Hippocampal formation (tissue), 2 donors: Measurements from ENCODE around the gene CCDC90B.
"Not testable (repeated sequence)": the region's sequence is repeated elsewhere in the genome, so short reads cannot be mapped to it uniquely, and the experiment has no call there.

Source experiments
- DNase-seq, 2 donors: peaks; one replicate each; lab custom pipeline; 2025; lab: John Stamatoyannopoulos, UW

CCDC90B gene, protein sequence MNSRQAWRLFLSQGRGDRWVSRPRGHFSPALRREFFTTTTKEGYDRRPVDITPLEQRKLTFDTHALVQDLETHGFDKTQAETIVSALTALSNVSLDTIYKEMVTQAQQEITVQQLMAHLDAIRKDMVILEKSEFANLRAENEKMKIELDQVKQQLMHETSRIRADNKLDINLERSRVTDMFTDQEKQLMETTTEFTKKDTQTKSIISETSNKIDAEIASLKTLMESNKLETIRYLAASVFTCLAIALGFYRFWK

DNA sequence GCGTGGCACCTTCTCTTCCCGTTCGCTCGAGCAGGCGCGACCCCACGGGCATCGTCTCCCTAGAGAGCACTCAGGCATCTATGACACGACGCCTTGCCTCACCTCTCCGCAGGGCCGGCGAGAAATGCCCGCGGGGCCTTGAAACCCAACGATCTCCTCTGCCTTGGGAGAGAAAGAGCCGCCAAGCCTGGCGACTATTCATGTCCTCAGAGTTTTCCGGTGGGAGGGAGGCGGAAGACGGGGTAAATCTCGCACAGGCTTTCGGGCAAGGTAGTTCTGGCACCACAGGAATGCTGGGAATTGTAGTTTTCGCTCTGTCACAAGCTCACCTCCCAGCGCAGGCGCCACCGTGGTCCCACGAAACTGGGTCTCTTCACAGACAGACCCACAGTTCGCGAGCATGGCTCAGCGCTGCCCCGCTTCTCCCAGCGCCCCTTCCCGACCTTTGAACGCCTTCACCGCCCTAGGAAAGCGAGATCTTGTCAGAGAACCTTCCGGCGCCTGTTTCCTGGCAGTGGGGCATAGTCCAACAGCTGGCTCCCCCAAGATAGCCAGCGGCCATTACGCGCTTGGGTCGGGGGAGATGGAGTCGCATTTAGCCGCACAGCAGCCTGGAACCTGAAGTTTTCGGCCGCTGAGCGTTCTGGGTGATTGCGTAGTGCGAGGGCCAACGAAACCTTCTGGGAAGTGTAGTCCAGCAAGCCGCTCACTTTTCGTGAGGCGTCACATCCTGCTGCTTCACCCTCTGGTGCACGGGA is at the start of gene CCDC90B:
CCDC90B (minus strand) TSS at position 597 of the 758 bp plus-strand sequence; CDS start at position 202, 395 bp downstream.
- peak; percentile 98 to 99 for DNase-seq

DNA sequence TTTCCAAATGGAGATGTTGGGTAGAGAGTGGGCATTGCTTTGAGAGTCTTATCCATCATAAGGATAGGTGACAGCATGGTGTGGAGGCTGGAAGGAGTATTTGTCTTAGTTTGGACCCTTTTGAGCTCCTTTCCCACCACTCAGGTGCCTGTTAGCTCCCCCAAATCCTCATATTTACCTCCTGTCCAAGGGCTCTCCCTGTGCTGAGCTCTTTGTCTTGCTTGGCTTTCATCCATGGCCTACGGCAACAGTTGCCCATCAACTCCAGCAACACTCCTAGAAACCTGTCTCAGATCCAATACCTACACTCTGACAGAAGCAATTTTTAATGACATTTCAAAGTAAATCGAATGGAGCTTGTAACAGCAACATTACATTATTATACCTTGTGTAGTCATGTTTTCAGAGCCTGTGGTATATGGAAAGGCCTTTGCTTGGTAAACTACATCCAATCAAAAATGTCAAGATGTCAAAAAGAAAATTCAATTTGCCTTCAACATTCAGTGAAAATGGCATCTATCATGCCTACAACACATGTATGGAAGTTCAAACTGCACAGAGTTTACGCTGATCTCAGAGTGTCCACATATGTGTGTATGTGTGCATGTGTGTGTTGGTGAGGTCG is 49.4 kb upstream of the CCDC90B start:
- DNase-seq: no peak

DNA sequence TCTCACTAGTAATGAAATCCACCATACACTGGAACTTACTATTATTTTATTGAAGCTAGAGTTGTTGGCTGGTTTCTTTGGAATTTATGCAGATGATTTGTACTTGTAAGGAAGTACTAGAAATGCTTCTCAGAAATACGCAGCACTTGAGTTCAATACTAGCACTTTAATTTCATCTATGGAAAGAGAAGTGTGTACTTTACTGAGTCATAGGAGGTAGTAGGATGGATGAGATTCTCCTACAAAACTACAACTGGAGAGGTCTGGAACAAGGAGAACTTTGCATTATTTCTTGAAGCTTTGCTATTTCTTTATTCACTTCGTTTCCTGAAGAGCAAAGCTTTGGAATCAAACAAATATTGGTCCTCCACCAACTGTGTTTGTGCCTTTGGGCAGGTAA is 44.1 kb upstream of the CCDC90B start:
- no peak for DNase-seq

DNA sequence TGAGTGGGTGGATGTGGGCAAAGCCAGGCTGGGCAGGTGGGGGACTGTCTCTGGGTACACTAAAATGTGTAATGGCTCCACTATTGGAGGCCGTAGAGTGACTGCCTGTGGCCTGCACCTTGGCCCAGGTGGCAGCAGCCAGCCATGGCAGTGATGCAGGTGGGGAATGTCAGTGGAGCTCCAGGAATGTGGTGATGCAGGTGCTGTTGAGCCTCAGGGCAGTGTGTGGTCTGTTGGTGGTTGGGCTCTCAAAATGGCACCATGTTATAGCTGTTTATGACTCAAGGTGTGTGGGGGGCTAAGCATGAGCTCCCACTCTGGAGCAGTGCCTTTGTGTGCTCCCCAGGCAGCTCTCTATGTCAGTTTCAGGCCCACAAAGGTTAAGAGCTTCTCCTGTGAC is 40.2 kb upstream of the CCDC90B start:
- no peak for DNase-seq

DNA sequence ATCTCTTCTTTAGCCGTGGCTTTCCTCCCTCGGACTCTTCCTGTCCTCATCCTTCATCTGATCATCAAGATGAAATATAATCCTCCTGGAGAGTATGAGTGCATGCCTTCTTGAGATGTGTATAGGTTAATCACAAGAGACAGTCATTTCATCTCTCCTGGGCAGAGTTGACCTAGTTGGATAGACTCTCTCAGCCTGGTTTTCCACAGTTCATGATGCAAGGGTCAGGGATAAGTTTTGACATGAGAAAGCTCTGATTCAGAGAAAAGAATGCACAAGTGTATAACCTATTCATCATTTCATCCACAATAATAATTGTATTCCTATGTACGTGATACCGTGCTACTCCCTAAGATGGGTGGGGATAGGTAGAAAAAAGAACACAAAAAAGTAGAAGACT is 33.2 kb upstream of the CCDC90B start:
- DNase-seq: no peak

DNA sequence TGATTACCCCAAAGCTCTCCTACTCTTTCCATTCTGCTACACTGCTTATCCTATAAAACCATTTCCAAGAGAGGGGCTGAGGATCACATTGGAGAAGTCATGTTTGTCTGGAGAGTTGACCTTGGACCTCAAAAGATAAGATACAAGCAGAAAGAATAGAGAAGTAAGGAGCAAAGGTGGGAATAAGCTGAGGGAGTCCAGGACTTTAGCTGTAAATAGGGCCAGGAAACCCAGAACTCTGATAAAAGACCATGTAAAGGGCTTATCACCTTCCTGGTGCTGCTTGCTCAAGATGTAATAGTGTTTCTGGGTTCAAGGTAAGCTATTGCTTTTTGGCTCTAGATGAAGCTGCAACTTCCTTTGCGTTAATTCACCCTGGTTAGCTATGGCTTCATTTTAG is 32.8 kb upstream of the CCDC90B start:
- DNase-seq: no peak

DNA sequence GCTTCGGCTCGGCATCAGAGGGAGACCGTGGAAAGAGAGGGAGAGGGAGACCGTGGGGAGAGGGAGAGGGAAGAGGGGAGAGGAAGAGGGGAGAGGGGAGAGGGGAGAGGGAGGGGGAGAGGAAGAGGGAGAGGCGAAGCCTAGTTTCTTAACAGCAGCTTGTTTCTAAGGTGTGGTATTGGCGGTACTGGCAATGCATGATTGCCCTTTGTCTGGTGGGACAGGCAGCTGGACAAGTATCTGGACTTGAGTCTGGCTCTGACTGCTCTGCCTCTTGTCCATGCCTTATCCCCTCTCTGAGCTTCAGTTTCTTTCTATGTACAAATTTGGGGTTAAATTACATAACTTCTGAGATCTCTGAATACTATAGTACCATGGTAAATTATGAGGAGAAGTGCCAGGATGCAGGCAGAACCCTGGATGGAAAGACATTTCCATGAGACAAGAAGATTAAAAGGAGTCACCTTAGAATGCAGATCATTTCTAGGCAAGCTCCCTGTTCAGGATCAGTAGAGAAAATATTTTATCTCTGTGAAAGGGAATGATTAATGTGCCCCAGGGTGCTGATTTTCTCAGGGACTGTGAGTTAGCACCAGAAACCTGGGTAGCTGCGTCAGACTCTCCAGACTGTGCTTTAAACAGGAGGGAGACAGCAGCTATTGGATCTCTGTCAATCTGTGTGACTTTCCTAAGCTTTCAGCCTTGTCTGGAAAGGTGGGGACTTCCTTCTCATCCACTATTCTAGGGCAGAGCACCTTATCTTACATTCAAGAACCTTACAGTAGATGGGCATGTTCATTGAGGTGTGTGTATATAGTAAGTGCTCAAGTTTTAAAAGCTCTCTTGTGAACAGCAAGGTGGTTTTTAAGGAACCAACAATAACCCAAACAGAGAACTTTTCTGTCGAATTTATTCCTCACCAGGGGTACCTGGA is 31.9 kb upstream of the CCDC90B start:
- DNase-seq: no peak

DNA sequence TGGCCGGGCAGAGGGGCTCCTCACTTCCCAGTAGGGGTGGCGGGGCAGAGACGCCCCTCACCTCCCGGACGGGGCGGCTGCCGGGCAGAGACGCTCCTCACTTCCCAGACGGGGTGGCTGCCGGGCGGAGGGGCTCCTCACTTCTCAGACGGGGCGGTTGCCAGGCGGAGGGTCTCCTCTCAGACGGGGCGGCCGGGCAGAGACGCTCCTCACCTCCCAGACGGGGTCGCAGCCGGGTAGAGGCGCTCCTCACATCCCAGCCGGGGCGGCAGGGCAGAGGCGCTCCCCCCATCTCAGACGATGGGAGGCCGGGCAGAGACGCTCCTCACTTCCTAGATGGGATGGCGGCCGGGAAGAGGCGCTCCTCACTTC is 30.7 kb upstream of the CCDC90B start:
- DNase-seq: not testable (repeated sequence)

DNA sequence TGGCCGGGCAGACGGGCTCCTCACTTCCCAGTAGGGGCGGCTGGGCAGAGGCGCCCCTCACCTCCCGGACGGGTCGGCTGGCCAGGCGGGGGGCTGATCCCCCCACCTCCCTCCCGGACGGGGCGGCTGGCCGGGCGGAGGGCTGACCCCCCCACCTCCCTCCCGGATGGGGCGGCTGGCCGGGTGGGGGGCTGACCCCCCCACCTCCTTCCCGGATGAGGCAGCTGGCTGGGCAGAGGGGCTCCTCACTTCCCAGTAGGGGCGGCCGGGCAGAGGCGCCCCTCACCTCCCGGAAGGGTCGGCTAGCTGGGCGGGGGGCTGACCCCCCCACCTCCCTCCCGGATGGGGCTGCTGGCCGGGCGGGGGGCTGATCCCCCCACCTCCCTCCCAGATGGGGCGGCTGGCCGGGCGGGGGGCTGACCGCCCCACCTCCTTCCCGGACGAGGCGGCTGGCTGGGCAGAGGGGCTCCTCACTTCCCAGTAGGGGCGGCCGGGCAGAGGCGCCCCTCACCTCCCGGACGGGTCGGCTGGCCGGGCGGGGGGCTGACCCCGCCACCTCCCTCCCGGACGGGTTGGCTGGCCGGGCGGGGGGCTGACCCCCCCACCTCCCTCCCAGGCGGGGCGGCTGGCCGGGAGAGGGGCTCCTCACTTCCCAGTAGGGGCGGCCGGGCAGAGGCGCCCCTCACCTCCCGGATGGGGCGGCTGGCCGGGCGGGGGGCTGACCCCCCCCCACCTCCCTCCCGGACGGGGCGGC is 30.2 kb upstream of the CCDC90B start:
- DNase-seq: not testable (repeated sequence)

DNA sequence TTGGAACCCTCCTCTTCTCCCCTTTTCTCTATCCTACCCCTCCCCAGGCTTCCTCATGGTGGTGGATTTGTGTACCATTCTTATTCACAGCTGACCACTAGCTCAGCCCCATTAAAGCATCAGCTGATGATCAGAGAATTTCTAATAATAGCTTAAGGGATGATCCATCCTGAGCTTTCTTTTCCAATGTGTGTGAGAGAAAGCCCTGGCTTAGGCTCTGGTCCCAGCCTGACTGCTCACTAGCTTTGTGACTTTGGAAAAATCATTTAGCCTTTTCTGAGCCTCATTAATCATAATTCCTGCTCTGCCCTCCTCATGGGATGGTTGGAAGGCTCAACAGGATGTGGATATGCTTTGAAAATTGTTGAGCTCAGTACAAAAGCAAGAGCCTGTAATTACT is 26.3 kb upstream of the CCDC90B start:
- no peak for DNase-seq

DNA sequence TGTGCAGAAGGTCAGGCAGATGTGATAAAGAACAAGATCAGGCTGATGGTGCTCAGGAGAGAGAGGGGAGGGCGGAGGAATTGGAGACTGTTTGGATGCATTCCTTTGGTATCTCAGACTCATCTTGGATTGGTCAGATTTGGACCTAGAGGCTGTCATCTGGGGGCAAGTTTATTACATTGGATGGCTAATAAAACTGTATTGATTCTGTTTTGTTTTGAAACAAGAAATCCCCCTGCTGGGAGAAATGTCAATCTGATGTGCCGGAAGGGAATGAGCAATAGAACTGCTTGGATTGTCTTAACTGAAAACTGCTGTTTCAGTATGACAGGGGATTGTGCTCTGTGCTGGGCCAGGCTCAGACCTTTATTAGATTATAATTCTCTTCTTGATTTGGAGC is 25.5 kb upstream of the CCDC90B start:
- DNase-seq: no peak

DNA sequence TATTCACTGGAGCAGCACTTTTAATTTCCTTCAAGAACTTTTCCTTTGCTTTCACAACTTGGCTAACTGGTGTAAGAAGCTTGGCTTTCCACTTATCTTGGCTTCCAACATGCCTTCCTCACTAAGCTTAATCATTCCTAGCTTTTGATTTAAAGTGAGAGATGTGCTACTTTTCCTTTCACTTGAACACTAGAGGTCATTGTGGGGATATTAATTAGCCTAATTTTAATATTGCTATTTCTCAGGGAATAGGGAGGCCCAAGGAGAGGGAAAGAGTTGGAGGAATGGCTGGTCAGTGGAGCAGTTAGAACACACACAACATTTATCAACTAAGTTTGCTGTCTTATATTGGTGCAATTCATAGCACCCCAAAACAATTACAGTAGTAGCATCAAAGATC is 24.6 kb upstream of the CCDC90B start:
- DNase-seq: no peak

DNA sequence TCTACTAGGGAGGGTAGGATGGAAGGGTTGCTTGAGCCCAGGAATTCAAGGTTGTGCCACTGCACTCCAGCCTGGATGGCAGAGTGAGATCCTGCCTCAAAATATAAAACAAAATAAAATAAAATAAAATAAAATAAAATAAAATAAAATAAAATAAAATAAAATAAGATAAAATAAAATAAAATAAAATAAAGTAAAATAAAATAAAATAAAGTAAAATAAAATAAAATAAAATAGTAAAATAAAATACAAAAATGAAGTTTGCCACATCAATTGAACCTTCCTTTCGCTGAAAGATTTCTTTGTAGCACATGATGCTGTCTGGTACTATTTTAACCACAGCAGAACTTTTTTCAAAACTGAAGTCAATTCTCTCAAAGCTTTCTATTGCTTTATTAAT is 22.4 kb upstream of the CCDC90B start:
- not testable (repeated sequence) for DNase-seq

DNA sequence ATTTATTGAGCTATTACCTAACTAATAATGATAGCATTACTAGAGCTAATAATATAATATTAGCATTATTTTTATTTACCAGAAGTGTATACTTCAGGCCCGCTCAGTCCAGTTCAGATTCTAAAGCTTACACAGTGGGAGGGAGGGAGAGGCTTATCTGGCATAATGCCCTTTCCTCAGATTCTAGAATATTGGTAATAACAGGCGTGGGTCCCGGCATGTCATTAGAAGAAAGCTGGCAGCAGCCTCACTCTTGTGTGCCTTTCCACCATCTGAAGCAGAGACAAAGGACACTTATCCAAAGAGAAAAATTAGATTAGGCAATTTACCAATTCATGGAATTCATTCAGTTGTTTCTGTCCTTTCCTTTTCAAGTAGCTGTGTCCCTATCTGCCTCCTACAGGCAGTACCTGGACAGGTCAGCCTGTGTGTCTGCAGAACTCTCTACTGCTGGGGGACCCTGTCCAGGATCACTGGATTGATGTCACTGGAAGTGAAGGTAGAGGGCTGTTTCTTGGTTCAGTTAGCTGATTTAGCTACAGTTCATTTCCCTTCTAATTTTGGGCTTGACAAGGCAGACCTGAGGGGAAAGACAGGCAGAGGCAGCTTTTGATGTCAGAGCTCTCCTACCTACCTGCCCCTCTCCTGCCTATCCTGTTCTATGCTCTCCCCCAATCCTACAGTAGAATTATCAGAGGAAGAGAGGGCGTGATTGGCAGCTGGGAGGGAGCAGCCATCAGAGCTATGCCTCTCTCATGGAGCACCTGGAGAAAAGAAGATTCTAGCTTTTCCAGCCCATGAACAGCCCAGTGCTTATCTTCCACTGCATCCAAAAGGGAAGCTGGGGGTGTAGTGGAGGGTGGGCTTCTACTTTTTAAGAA is 20.3 kb upstream of the CCDC90B start:
- no peak for DNase-seq

DNA sequence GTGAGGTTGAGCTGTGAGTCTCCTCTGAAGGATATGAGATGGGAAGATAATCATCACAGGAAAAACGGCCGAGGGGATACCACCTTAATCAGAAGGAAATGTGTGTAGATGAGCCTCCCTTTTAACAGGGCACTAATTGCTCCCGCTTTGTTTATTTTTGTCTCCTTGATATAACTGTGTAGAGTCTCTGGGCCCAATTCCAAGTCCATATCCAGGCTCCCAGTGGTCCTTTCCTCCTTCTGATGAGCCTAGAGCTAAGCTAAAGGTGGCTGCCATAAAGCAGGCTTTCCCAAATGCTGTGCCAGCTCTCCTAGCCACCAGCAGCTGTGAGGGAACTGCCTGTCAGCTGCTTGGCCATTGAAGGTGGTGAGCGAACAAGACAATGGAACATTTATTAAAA is 17.1 kb upstream of the CCDC90B start:
- DNase-seq: no peak

DNA sequence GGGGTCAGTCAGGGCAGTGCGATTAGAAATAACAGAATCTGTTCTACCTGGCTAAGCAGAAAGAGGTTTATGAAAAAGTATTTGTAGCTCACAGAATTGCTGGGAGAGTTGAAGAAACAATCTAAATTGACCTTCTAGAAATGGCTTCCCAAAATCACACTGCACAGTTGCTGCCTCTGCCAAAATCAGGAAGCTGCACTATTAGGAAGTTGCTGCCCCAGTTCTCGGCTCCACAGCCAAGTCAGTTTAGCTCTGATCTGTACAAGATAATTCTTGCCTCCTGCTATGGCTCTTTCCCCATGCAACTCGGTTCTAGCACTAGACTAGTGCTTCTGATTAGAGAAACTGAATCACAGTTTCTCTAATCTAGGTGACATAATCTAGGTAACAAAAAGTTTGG is 16.0 kb upstream of the CCDC90B start:
- DNase-seq: no peak

DNA sequence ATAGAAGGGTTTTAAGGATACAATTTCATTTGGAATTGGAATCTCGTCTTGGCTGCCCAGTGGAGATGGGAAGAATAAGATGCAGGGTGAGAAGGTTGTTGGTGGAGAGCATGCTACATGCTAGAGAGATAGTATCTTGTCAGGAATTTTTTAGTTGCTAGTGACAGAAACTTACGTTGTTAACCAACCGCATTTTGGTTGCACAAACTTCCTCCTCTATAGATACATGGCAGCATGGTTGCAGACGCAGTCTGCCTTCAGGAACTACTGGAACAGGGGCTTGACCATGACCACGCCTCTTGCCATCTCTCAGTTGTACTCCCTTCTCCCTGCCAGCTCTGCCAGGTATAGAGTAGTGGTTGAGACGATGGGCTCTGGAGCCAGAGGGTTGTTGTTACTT is 13.5 kb upstream of the CCDC90B start:
- DNase-seq: no peak

DNA sequence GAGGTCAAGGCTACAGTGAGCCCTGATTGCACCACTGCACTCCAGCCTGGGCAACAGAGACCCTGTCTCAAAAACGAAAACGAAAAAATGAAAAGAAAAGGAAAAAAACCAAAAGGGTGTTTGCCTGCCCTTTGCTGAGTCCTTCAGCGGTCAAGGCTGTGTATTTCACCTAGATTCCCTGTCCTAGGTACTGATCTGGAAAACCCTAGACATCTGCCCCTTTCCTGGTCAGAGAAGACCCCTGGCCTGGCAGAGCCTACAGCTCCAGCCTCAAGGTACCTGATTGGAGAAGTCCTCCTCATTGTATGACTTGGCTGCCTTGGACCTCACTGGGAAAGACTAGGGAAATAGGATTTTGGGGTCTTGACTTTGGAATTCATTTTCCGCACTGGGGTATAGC is 8.0 kb upstream of the CCDC90B start:
- no peak for DNase-seq

DNA sequence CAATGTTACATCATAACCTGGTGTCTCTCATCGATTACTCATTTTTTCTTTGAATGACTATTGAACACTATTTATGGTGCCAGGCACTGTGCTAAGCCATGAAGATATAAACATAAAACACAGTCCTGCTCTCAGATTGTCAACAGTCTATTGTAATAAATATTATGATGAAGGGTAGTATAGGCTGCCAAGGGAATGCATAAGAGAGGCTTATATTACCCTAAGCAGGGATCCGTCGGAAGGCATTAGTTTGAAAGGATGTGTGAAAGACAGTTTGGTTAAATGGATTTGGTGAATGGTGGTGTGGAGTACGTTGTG is 7.2 kb upstream of the CCDC90B start:
- no peak for DNase-seq

DNA sequence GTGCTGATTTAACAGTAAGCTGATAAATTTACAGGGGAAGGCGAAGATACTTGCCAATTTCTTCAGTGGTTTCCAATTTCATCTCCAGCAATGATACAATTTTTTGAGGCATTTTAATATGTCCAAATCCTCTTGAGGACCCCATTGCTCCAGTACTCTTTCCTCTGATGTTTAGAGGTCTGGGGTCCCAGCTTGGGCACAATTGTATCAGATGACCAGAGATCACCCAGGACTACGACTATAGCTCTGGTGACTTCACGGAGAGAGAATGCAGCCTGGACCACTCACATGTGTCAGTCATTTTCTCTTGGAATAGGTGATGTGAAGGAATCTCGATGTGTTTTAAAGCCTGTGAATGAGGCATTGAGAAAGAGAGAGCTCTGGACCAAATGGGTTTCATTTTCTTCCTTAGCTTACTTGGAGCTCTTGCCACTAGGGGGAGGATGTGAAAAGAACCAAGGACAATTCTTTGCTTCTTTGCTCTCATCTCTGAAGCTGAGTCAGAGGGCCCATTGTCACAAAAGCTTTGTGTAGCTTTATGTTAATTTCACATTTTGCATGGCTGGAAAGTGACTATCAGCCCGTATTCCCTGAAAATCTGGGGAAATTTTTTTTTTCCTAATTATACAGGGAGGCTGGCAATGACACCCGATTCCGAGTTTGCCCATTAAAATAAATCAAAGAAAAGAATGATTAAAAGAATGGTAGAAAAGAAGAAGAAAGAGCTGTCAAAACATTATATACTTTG is 6.7 kb upstream of the CCDC90B start:
- DNase-seq: peak; percentile 10 to 95
